HTR-8/SVneo (cell line): ENCODE data around the gene IL20.

ENCODE experiments used
- DNase-seq: peaks from one replicate; pipeline ENCODE4 v3.0.0; 2011; ENCODE audit warnings: low spot score, mixed read lengths; ENCODE audit not compliant: insufficient read length
- FAIRE-seq: peaks from 2 replicates; lab custom pipeline; 2011; peaks lifted over from hg19 to GRCh38; lab: Jason Lieb, UNC

The IL20 gene

DNA sequence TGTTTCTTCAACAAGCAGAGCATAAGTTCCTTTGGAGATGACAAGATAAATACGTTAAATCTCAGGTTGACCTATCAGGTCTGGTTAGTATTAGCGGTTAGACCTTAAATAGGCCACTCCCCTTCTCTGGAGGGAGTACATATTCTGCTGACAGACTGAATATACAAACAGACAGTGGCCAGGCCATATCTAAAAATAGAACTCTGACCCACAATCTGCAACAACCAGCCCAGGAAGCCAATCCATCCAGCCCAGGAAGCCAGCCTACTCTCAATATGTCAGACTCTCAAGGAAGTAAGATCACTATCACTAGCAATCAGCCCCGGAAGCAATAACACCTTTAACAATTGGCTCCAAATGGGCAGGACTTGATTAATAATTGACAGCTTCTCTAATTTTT is 6.7 kb downstream of the IL20 start:
- no peak for DNase-seq
- no peak for FAIRE-seq

DNA sequence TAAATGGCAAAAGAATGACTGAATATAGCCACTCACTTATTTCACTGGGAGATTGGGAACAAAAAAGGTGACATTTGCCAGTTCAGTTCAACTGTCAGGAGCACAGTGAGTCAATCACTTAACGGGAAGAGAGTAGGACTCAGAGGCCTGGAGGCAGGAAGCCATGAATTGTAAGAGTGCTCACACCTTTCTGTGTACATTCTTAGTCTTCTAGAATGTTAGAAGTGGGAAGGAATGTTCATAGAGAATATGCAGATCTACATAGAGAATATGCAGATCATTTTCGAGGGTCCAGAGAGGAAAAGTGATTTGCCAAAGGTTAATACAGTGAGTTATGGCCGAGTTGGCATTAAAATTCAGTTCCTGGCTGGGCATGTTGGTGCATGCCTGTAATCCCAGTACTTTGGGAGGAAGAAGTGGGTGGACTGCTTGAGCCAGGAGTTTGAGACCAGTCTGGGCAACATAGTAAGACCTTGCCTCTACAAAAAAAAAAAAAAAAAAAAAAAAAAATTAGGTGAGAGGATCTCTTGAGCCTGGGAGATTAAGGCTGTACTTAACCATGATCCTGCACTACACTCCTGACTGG is 8.3 kb downstream of the IL20 start:
- FAIRE-seq: no peak
- no peak for DNase-seq

DNA sequence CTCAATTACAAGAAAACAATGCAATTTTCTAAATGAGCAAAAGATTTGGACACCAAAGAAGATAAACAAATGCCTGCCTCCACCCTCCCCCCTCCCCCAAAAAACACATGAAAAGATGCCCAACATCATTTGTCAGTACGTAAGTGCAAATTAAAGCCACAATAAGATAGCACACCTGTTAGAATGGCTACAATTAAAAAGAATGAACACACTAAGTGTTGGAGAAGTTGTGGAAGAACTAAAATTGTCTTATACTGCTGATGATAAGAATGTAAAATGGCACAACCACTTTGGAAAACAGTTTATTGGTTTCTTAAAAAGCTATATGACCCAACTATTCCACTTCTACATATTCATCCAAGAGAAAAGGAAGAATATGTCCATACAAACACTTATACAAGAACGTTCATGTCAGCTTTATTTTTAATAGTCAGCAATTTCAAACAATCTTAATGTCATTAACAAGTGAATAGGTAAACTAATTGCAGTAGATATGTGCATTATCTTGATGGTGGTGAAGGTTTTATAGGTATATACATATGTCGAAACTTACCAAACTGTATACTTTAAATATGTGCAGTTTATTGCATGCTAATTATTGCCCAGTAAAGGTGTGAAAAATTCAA is 10.4 kb downstream of the IL20 start:
- no peak for DNase-seq
- FAIRE-seq: no peak

DNA sequence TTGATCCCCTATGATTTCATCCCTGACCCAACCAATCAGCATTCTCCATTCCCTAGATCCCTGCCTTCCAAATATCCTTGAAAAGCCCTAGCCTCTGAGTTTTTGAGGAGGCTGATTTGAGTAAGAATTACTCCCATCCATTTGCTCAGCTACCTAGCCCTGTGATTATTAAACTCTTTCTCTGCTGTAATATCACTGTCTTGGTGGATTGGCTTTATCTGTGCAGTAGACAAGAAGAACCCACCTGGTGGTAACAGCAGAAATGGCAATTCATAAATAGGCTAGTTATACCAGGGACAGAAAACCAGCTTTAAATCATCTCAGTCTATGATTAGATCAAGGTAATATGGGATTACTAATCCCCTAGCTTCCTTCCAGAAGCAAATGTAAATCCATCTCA is 13.0 kb downstream of the IL20 start:
- DNase-seq (no peak), FAIRE-seq (no peak)

DNA sequence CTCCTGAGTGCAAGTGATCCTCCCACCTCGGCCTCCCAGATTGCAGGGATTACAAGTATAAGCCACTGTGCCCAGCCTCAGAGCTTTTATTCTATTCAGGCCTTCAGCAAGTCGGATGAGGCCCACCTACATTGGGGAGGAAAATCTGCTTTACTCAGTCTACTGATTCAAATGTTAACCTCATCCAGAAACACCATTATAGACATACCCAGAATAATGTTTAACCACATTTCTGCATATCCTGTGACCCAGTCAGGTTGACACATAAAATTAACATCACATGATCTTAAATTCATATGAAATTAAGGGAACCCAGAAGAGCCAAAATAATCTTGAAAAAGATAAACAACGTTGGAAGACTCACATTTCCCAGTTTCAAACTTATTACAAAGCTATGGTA is 14.9 kb downstream of the IL20 start:
- no peak for DNase-seq
- FAIRE-seq: no peak

DNA sequence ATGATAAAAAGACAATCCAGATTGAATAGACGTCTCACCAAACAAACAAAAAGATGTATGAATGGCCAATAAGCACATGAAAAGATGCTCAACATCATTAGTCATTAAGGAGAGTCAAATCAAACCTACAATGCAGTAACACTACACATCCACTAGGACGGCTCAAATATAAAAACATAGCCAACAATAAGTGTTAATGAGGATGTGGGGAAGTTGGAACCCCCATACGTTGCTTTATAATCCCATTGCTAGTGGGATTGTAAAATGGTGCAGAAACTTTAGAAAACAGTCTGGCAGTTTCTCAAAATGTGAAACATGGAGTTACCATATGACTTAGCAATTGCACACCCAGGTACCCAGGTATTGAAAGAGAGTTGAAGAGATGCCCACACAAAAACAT is 17.1 kb downstream of the IL20 start:
- DNase-seq (no peak), FAIRE-seq (no peak)

DNA sequence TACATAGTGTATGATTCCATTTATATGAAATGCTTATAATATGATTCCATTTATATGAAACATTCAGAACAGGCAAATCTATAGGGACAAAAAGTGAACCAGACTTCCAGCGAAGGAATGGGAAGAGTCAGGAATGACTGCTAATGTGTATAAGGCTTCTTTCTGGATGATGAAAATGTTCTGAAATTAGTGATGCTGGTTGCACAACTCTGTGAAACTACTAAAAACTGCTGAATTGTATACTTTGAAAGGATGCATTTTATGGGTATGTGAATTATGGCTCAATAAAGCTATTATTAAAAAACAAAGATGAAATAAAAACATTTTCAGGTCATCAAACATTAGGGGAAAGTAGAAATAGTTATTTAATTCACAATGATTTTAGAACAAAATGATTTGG is 17.7 kb downstream of the IL20 start:
- no peak for DNase-seq
- no peak for FAIRE-seq

DNA sequence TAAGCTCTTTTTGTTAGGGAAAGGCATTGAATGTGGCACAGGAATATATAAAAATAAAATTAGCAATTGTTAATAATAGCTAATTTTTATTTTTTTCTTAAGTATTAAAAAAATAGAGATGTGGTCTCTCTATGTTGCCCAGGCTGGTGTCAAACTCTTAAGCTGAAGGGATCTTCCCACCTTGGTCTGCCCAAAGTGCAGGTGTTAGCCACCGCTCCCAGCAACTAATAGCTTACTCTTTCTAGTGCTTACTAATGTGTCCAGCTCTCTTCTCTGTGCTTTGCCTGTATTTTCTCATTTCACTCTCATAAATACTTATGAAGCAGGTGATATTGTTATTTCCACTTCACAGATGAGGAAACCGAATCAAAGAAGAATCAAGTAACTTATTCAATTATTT is 18.5 kb downstream of the IL20 start:
- DNase-seq (no peak), FAIRE-seq (no peak)

DNA sequence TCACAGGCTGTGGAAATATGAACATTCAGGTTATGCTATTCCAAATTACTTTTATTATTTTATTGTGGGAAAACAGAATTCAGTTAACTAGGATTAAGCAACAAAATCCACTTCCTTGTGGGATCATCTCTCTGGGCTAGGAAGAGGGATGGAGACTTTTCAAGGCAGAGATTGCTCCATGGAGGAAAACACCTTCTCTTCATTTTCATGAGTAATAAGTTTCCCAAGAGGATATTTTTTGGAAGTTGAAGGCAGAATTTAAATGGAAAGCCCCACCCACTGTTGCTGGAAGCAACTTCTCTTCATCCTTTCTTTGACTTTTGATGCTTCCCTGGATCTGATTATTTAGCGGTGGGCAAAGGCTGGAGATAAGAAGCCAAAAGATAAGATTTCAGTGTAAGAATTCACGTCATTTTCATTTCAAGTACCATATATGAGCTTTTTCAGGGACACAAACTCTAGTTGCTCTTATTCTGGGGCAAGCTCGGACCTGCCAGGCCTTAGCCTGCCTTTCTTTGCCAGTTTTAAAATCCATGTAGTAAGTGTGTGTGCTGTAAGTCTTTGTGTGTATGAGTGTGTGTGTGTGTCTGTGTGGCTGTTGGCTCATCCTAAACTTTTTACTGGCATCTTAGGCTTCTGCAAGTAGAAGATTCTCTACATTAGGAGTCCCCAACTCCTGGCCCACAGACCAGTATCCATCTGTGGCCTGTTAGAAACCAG is 20.1 kb downstream of the IL20 start:
- FAIRE-seq (no peak), DNase-seq (no peak)

DNA sequence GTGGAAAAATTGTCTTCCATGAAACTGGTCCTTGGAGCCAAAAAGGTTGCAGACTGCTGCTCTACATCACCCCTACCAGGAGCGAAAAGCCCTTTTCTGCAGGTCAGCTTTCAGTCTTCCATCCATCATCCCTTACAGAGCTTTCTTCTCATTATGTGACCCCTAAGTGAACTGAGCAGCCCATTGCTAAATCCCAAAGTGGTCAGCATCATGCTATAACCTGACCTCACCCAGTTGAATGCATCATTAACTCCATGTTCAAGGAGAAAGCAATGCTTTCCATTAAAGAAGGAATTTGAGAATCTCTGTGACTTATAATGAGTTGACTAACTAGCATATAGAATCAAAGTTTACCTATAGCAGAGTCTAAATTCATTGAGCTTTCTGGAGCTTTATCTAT is 21.4 kb downstream of the IL20 start:
- FAIRE-seq (no peak), DNase-seq (no peak)

DNA sequence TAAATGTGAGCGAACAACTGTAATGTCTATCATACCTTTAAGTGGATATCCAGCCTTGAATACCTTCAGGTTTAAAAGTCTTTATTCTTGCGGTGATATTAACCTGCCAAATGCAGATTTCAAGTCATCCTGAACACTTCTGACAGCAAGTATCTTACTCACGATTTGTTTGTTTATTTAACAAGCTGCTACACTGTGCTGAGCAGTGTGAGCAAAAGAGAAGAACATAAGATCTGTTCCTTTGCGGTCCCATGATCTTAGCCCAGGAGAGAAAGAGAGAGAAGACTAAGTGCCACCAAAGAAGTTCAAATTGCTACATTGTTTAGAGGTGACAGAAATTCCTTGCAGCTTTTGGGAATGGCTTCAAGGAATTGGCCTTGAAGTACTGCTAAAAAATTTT is 22.3 kb downstream of the IL20 start:
- no peak for DNase-seq
- no peak for FAIRE-seq

DNA sequence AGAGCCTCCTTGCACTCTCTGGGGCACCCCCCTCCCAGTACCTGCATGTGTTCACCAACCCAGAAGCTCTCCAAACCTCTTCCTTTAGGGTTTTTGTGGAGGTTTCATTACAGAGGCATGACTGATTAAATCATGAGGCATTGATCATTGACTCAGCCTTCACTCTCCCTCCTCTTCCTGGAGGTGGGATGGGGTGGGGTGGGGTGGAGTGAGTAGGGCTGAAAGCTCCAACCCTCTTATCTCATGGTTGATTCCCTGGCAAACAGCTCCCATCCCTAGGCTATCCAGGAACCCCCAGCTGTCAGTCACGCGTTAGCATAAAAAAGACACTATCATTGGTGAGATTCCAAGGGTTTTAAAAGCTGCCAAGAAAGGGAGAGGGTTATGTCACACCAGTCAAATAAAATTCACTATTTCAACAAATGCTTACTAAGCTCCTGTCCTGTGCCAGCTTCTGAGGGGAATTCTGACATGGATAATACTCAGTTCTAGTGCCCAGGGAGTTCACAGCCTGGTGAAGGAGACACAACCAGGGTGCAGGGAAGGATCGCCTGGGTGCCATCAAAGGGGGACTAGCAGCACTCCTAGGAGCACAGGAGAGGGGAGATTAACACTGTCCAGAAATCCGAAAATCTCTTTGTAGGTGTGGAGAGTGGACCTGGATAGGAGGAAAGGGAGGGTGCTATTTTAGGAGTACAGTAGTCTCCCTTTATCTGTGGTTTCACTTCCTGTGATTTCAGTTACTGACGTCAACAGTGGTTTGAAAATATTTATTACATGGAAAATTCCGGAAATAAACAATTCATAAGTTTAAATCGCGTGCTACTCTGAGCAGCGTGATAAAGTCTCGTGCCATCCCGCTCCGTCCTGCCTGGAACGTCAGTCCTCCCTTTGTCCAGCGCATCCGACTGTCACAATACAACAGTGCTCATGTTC is 25.0 kb downstream of the IL20 start:
- peak; percentile 72 for DNase-seq
- FAIRE-seq: peak; percentile 69

DNA sequence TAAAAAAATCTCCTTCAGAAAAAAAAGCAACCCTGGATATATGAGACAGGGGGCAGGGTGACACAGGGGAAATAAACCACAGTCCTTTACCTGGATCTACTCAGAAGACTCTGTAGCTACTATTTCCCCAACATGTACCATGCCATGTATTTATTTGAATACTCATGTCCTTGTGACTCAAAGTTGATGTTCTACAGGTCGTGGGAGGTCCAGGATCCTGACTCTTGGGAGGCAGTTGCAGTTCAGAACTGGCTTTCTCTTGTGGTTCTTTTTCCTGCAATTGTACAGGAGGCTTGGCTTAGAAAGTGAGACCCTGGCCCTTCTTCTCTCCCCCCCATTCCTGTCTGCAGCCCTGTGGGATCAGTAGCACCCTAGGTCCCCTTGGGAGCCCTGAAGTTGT is 26.0 kb downstream of the IL20 start:
- FAIRE-seq: no peak
- no peak for DNase-seq

DNA sequence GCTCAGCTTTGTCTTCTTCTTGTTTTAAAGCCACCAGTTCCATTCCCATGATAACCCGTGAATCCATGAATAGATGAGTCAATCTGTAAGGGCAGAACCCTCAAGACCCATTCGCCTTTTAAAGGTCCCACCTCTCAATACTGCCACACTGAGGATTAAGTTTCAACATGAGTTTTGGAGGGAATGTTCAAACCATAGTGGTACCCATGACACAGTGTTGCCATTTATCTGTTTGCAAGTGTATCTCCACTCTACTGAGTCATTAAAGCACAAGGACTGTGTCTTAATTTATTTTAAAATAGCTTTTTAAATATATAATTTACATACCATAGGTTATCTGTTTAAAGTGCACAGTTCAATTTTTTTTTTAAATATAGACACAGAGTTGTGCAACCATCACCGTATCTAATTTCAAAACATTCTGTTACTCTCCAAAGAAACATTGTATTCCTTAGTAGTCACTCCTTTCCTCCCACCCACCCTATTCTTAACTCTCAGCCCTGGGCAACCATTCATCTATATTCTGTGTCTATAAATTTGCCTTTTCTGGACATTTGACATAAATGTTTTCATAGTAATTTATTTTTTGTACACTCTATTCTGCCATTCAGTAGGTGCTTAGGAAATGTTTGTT is 27.0 kb downstream of the IL20 start:
- FAIRE-seq: no peak
- DNase-seq: no peak

DNA sequence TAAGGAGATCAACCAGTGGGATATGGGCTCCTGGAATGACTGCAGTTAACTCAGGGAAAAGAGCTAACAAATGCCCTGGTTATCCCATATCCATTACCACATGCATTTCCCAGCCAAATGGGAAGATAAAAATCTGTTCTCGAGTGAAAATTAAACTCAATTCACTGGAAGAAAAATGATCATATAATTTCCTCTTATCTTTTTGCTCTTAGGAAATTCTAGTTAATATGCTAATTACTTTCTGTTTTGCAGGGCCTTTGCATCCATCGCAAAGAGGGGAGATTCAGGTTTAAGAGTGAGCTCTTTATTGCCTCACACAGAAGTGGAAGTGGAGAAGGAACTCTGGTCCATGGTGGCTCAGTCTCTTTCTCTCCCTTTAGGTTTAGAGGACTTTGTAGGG is 28.0 kb downstream of the IL20 start:
- no peak for DNase-seq
- FAIRE-seq: no peak

DNA sequence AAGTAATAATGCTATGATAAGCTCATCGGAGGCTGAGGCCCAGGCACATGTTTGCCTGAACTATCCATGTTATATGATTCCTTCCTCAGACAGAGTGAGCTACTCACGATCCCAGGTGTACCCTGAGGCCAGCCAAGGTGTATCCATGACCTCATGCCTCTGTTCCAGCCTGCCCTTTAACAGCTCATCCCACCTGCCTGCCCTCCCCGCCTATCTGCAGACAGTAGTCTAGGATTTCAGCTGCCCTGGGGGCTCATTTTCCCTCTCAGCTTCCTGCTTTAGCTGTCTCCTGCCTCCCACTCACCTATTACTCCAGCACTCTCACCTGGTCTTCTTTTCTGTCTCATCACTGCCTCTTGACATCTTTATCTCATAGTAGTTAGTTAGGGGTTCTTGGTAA is 29.9 kb downstream of the IL20 start:
- no peak for DNase-seq
- no peak for FAIRE-seq

DNA sequence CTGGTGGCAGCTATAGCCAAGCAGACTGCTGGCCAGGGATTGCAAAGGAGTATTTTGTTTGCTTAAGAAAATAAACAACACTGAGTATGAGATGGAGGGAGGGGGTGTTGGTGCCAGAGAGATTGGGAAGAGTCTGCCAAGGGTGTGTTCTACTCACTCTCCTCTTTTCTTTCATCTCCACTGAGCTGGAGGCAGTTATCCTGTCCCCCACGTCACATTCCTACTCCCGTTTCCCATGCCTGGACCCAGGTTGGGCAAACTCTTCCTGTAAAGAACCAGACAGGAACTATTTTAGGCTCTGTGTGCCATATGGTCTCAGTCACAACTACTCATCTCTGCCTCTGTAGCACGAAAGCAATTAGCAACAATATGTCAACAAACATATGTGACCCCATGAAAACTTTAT is 30.4 kb downstream of the IL20 start:
- DNase-seq (no peak), FAIRE-seq (no peak)

DNA sequence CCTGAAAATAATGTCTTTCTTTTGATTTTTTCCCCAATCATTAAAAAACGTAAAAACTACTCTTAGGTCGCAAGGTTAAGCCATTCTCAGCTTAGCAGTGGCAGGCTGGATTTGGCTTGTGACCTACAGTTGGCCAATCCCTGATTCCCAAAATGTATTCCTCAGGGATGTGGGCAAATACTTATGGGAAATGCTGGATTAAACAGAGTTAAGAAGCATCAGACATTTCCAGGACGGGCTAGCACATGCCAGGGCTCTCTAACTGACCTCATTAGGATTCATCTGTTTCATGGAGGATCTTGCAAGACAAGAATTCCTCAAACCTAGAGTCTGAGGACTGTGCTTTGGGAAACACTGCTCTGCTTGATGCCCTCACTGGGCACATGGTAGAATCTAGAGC is 30.8 kb downstream of the IL20 start:
- FAIRE-seq (no peak), DNase-seq (no peak)

DNA sequence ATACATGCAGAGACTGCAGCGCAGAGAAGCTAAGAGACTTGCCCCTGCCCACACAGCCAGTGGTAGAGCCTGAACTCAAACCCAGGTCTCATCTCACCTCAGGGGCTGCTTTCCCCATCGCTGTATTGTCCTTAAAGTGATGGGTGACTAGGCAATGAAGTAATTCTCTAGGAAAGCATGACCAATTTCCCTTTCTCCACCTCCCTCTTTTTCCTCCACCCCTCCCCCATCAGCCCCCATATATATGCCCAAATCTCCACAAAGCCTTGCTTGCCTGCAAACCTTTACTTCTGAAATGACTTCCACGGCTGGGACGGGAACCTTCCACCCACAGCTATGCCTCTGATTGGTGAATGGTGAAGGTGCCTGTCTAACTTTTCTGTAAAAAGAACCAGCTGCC is 31.8 kb downstream of the IL20 start, which contains the start of gene IL24:
TSS of gene IL24 (plus strand) at position 269 of the 400 bp plus-strand sequence. CDS start 390 bp downstream, outside the sequence.
- no peak for FAIRE-seq
- DNase-seq: no peak
